NOMO-1 treated with dmso at 0.1 percent for 144 hours (cell line): Measurements from ENCODE around the gene DLST.

Experiments
- DNase-seq: peaks from one replicate; lab custom pipeline; 2025; ENCODE audit not compliant: unreplicated experiment; lab: John Stamatoyannopoulos, UW

Gene DLST

DNA sequence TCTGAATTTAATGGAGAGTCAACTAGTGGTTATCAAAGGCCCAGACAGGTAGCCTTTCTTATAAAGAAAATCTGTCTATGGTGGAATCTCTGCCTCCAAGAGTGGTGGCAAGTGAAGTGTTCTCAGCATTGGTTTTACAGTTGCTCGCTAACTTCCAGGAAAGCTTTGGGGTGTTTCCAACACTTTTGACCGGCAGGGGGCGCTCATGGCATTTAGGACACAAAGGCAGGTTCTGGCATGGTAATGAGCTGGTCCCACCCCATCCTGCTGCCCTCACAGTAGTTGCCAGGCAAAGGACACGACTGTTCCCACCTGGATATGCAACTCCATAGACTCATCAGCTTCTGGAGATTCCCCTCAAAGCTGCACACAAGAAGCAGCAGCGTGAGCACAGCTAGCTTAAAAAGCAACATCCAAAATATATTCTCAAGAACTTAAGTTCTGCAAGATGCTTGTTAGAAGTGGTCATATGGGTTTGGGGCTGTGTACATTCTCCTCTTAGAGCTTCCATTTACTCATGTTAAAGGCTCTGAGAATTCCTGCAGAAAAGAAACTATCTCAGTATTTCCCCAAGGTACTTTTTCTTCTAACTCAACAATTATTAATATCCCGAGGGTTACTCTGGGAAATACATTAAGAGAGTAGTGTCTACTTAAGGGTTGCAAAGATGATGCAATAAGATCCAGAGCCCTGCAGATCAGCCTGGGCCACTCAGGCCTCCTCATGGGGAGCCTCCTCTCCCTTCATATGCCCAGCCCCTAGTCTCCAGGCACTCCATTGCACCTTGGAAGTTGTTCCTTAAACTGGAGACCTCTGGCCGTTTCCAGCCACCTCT is 20.6 kb upstream of the DLST start:
- peak; percentile 42 for DNase-seq

- DNase-seq, result no peak
These were observed 20.0 kb upstream of the DLST start for GRCh38 chr14:74861734-74862090.

GRCh38 chr14:74863274-74863673 is 18.4 kb upstream of the DLST start:
- DNase-seq, result peak; percentile 42

GRCh38 chr14:74864198-74864597 is 17.5 kb upstream of the DLST start:
- DNase-seq, result no peak

DNA sequence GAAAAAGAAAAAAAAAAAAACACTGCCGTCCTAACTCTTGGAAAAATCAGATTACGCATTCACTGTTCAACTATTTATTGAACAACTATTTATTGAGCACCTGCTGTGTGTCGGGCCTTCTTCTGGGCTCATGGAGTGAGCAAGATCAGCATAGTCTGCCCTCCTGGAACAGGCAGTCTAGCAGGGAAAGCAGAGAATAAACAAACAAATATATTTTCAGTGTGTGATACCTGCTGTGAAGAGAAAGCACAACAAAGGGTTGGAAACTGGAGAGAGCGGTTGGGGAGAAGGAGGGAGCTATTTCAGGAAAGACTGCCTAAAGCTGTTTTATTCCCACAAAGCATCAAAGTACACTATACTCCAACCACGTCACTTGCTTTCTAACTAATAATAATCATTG is 16.6 kb upstream of the DLST start:
- DNase-seq, result no peak

DNA sequence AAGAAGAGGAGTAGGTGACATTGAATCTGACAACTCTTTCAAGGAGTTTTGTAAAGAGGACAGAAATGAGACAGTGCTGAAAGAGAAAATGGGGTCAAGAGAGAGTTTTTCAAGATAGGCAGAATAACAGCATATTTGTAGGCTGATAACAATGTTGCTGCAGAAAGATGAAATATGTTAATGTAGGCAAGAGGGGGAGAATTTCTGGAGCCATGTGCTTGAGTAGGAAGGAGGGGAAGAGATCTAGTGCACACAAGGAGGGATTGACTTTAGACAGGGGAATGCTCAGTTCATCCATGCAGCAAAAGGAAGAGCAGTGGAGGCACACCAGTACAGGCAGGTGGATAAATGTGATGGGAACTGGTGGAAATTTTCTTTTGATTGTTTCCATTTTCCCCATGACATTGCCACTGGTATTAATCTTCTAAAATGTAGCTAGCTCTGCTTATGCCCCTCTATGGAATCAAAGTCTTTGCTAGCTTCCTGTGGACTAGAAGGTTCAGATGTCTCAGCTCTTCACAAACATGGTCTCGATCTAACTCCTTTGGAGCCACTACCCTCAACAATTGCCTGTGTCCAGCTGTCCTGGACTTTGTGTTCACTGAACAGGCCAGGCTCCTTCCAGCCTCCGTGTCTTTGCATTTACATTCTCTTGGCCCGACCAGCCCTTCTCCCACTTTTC is 14.9 kb upstream of the DLST start:
- no peak for DNase-seq

DNA sequence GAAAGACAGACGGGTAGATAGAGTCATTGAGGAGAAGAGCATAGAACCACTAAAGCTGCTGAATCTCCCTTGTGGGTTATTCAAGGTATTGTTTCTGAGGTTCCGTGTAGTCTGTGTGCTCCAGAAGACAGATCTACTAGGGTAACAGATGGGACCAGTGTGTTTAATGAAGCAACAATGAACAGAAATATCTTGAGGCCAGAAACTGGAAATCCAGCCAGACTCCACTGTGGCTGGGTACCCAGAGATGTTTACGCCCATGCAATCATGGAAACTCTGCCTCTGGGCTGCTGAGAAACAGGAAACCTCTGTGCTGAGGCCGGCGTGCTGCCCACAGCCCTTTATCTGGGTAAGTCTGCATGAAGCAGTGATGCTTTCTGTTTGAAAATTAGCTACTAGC is 14.0 kb upstream of the DLST start:
- no peak for DNase-seq

- DNase-seq, result no peak
These were observed 13.0 kb upstream of the DLST start for GRCh38 chr14:74868739-74869138.

GRCh38 chr14:74871819-74872218 is 9.9 kb upstream of the DLST start:
- DNase-seq, result no peak

- no peak for DNase-seq
These were observed 6.5 kb upstream of the DLST start for GRCh38 chr14:74875204-74875603.

DNA sequence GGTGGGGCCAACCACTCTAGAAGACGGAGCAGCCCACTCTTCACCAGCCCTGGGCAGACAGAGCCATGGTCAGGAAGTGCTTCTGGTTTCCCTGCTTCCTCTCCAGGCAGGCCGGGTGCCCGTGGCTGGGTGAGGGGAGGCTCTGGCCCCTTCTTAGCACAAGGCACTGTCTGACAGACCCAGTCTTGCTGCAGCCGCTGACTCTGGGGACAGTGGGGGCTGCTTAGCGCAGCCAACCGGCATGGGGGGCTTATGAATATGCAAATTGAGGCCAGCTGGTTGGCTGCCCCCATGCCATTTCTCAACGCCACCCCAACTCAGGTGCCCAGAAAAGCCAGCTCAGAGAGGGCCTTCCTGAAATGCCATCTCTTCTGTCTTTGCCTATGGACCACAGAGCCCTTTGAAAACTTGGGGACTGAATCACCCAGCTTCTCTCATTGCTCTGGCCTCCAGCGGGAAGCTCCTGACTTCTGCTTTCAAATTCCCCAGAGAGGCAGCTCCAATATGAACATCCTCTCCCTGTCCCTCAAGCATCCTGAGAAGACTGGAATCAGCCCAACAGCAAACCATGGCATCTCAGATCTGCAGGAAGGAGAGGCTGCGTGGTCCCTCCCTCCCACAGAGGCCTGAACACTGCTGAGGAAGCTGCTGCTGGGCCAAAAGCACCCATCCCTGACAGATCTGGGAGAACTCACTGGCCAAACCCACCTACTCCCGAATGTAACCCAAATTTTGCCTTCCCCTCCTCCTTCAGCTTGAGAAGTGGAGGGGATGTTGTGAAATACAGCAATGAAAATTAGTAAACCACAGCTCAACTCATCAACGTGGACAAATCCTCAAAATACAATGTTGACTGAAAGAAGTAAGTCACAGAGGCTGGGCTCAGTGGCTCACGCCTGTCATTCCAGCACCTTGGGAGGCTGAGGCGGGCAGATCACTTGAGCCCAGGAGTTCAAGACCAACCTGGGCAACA is 5.5 kb upstream of the DLST start, which contains the start of gene PROX2:
Gene PROX2 (minus strand): TSS at position 205 of the 973 bp plus-strand sequence. CDS start 12,311 bp downstream, outside the sequence.
- no peak for DNase-seq

- DNase-seq, result no peak
These were observed 2.1 kb upstream of the DLST start for GRCh38 chr14:74879427-74880182.

DNA sequence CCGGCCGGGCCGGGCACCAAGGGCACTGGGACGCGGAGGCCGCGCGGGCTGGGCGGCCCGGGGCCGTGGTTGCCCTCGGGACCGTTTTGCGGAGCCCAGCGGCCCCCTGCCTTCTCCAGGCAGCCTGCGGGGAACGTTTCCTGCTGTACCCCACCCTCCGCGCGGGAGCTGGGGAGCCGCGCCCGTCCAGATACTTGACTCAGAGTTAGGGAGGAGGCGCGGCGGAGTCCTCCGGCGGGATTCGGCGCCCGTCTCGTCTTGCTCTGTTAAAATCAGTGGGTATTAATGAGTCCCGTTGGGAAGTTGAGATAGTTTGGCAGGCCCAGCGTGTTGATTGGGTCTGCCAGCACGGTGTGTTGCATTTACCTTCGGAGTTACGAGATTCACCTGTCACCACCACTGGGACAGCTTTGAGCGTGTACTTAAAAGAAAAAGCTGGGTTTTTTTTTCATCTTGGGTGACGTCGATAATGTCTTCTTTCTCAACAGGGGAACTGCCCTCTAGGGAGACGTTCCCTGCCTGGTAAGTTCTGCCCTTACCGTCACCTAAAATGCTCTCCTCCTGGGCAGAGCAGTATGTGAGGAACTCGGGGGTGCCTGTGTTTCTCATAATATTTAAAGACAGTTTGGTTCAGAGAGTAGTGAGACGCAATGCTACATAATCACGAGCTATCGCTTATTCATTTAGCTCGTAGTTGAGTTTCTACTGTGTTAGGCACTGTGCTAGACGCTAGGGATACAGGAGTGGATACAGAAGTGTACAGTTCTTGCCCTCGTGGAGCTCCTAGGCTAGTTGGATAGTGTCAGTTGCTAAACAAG is 596 bp downstream of the DLST start:
- no peak for DNase-seq

DNA sequence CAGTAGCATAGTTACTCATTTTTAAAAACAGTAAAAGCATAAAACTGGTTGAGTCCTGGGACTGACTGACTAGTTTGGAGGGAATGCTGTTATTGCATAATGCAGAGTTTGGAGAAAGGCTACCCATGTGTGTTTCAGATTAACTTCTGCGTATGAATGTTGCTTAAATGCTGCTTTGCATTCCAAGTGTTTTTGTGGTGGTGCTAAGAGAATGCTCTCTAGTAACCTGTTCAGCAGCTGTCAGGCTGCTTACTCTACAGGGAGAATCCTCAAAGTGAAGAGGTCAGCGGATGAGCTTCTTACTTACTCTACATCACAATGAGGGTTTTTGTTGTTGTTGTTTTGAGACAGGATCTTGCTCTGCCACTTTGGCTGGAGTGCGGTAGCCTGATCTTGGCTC is 4.3 kb downstream of the DLST start:
- DNase-seq, result no peak

DNA sequence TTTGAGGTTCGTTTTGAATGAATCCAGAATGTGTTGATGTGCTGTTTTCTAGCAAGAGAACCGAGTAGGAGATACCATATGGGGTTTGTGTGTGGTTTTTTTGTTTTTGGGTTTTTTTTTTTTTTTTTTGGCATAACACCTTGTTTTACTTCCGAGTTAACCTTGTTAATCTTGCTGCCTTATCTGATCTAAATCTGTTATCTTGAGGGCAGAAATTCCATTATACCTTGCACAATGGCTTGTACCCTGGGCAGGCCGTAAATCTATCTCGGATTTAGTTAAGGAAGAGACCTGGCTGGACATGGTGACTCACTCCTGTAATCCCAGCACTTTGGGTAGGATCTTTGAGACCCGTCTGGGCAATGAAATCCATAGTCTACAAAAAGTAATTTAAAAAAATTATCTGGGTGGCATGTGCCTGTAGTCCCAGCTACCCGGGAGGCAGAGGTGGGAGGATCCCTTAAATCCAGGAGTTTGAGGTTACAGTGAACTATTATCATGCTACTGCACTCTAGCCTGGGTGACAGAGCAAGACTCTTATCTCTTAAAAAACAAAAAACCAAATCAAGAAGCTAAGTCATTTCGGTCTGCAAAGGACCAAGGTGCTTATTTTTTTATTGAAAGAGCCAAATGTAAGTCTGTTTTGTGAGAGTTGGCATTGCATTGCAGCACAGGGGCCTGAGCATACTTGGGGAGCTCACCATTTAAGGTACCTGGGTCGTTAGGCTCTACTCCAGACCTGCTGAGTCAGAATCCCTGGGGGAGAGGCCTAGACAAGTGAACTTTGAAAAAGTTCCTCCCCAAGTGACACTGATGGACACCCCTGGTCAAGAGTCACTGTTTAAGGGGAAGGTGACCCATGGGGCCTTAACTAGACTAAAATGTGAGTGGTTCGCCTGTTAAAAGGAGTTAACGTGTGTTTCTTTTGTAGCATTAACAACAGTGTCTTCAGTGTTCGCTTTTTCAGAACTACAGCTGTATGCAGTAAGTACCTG is 6.7 kb downstream of the DLST start:
- no peak for DNase-seq

GRCh38 chr14:74890262-74890661 is 8.5 kb downstream of the DLST start:
- no peak for DNase-seq

- DNase-seq, result no peak
These were observed 10.2 kb downstream of the DLST start for GRCh38 chr14:74891870-74892269.

DNA sequence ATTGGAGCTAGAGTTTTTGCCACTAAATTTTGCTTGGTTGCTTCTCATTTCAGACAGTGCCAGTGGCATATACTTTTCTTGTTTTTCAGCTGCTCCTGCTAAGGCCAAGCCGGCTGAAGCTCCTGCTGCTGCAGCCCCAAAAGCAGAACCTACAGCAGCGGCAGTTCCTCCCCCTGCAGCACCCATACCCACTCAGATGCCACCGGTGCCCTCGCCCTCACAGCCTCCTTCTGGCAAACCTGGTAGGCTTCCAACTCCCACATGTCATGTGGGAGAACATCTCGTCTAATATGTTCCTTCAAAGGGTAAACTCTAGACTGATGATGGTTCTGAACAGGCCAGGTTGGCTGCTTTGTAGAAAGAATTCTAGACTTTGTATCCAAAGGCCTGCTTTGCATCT is 11.0 kb downstream of the DLST start:
- no peak for DNase-seq
